ENCODE results near the gene CSF2. TPM values are rescaled to one million over a fixed set of nuclear protein-coding genes. Genes with fewer than 3 reads are reported as not detected.

The CSF2 gene
- total and polyA plus RNA-seq, 2 of the 13 experiments (the other 11 are each of a cell fraction or from before 2014, with no cell fraction given), result not detected

DNA sequence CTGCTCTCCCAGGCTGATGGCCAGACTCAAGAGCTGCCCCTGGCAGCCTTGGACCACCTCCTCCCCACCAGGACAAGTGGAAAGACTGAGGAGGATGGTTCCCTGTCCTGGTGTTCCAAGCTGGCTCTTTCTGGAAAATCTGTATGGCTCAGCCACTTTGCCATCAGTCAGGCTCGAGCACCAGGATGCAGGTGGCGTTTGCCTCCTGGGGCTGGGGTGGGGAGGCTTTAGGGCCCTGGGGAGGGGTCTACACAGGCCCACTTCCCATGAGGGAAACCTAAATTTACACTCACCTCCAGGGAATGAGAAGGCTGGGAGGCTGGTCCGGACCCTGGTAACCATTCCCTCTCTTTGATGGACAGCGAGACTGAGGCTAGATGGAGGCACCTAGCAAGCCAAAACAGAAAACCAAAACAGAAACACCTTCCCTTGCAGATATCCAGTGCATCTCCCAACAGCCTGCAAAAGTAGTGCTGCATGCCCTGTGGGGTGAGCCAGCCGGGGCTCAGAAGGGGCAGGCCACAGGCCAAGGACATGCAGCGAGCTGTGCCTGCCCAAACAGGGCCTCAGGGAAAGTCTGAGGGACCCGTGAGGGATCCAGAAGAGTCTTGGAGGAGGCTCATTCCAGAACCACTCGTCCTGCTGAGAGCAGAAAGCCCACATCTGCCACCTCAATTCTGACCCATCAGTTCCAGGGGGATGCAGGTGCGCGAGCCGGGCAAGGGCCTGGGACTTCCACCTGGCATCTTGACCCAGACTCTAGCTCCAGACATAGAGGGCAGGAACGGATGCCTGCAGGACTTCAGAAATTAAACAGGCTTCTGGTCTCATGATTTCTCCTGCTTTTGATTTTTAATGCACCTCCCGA is 5.4 kb upstream of the CSF2 start:
- DNase-seq (ENCODE audit: low spot score) (no peak), FAIRE-seq (no peak), ATAC-seq (no peak)
- Histone ChIP-seq H3K4me1 (ENCODE audit: insufficient read depth, low read length) (peaks cover 18% of the 10 kb centered on the region), H3K36me3 (replicated peaks in 1 of 2; ENCODE audit: control insufficient read depth in 1 of 2, insufficient read depth in 2 of 2, low read length in 2 of 2) (no peaks in the 10 kb centered on the region), H3K4me3 (replicated peaks in 1 of 3; ENCODE audit: insufficient read depth in 1 of 3, low read depth in 2 of 3, low read length in 3 of 3) (no peak overlapping the region), H3K4me2 (ENCODE audit: low read depth, low read length) (no peak overlapping the region), H3K9ac (ENCODE audit: insufficient read depth, low read depth, low read length) (no peak overlapping the region), H2AFZ (ENCODE audit: low read length) (no peak overlapping the region), H3K9me3 (ENCODE audit: low read length) (no peaks in the 10 kb centered on the region), H3K27ac (ENCODE audit: extremely low read length, insufficient read depth, low read length) (no peak overlapping the region), H3K79me2 (ENCODE audit: insufficient read depth, low read length) (no peaks in the 10 kb centered on the region), H3K27me3 (ENCODE audit: control insufficient read depth in 1 of 2, insufficient read depth in 2 of 2, low read length in 2 of 2) (peaks cover 7 to 54% of the 10 kb centered on the region in 2 experiments; a peak in 3 of 5 replicates), H4K20me1 (ENCODE audit: insufficient read depth, low read length) (no peaks in the 10 kb centered on the region)
- BruUV-seq (replicated peaks), result no TSS peak
- TF ChIP-seq HDAC1 (CRISPR knock-in tag; IDR thresholded peaks at IDR 0.05), result no peak
- TF ChIP-seq, protein P1, sequence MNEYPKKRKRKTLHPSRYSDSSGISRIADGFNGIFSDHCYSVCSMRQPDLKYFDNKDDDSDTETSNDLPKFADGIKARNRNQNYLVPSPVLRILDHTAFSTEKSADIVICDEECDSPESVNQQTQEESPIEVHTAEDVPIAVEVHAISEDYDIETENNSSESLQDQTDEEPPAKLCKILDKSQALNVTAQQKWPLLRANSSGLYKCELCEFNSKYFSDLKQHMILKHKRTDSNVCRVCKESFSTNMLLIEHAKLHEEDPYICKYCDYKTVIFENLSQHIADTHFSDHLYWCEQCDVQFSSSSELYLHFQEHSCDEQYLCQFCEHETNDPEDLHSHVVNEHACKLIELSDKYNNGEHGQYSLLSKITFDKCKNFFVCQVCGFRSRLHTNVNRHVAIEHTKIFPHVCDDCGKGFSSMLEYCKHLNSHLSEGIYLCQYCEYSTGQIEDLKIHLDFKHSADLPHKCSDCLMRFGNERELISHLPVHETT (CRISPR knock-in tag; conservative IDR thresholded peaks at IDR 0.05), result no peak
- no peak for TF ChIP-seq ZSCAN22 (CRISPR knock-in tag; IDR thresholded peaks at IDR 0.05)
- no peak for TF ChIP-seq CENPX (CRISPR knock-in tag; IDR thresholded peaks at IDR 0.05)
- TF ChIP-seq, protein P2, sequence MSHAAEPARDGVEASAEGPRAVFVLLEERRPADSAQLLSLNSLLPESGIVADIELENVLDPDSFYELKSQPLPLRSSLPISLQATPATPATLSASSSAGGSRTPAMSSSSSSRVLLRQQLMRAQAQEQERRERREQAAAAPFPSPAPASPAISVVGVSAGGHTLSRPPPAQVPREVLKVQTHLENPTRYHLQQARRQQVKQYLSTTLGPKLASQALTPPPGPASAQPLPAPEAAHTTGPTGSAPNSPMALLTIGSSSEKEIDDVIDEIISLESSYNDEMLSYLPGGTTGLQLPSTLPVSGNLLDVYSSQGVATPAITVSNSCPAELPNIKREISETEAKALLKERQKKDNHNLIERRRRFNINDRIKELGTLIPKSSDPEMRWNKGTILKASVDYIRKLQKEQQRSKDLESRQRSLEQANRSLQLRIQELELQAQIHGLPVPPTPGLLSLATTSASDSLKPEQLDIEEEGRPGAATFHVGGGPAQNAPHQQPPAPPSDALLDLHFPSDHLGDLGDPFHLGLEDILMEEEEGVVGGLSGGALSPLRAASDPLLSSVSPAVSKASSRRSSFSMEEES (CRISPR knock-in tag; IDR thresholded peaks at IDR 0.05), result no peak
- TF ChIP-seq ZSCAN9 (CRISPR knock-in tag; IDR thresholded peaks at IDR 0.05; ENCODE audit: borderline replicate concordance), result no peak
- TF ChIP-seq ZSCAN30 (CRISPR knock-in tag; IDR thresholded peaks at IDR 0.05), result no peak
- TF ChIP-seq NFE2L1 (CRISPR knock-in tag; IDR thresholded peaks at IDR 0.05; ENCODE audit: borderline replicate concordance), result no peak
- TF ChIP-seq ZFP36 (IDR thresholded peaks at IDR 0.05; ENCODE audit: borderline replicate concordance, low read depth, low read length, partially characterized antibody), result no peak
- no peak for TF ChIP-seq ZNF121 (CRISPR knock-in tag; IDR thresholded peaks at IDR 0.05)
- no peak for TF ChIP-seq ZNF501 (CRISPR knock-in tag; IDR thresholded peaks at IDR 0.05)
- ChIA-PET POLR2A (no interaction called here), CTCF (ENCODE audit: low intra/inter-chr PET ratio, low total read pairs) (no interaction called here)
- intact Hi-C loops (cut with micrococcal nuclease; ENCODE audit: unreplicated experiment), result loop anchor here (5.0 kb wide), 1 partner anchor 109 kb away; no protein-coding TSS in a partner anchor
- 18% methylated on average over 6 of the region's 13 CpGs for WGBS (ENCODE audit: low lambda C conversion rate)
- in situ Hi-C loops (cut with HindIII; ENCODE audit: extremely low pct_ligation_motif_present, low pct_unique_long_range_greater_than_20kb), result no loop called here
